ENCODE measurements around the gene LIAS.
"Not testable (repeated sequence)": the region's sequence is repeated elsewhere in the genome, so short reads cannot be mapped to it uniquely, and the experiment has no call there.

The LIAS gene

GRCh38 chr4:39452860-39453587 lies 5.8 kb upstream of the LIAS start:
- no peak for DNase-seq (ENCODE audit: extremely low read depth in 1 of 2, low read depth in 1 of 2)

GRCh38 chr4:39453738-39454137 lies 5.1 kb upstream of the LIAS start:
- DNase-seq (ENCODE audit: extremely low read depth in 1 of 2, low read depth in 1 of 2): no peak

GRCh38 chr4:39455486-39455885 lies 3.4 kb upstream of the LIAS start:
- DNase-seq (ENCODE audit: extremely low read depth in 1 of 2, low read depth in 1 of 2): no peak

DNA sequence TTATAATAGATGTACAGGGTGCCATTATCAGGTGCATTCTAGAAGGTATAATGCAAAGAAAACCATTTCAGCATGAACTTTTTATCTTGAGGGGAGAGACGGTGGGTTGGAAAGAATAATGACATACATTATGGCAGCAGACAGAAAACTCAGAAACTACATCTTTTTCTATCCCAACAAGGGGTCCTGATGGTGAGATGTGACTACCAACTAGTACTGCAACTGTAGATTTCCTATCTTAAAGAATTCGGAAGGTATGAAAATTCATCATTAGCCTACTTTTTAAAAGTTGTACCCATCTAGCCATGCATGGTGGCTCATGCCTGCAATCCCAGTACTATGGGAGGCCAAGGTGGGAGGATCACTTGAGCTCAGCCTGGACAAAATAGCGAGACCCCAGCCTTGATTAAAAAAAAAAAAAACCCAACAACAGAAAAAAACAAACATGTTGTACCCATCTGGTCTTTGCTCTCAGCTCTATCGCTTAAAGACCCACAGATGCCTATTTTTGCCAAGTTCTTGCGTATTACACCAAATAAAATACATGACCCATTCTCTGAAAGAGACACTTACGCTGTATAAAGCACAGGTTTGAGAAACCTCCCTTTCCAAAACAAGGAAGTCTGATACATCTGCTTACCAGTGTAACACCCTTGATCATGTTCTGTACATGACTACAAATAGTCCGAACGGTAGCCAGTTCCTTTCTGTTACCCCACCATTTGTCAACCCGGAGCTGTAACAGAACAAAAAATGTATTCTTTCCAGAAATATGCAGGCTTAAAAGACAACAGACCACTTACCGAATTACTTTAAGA lies 1.7 kb upstream of the LIAS start:
- DNase-seq (ENCODE audit: extremely low read depth in 1 of 2, low read depth in 1 of 2): no peak

- not testable (repeated sequence) for DNase-seq (ENCODE audit: extremely low read depth in 1 of 2, low read depth in 1 of 2)
Observed at GRCh38 chr4:39458161-39458504, 723 bp upstream of the LIAS start.

- DNase-seq (ENCODE audit: extremely low read depth in 1 of 2, low read depth in 1 of 2): no peak
Observed at GRCh38 chr4:39464886-39465501, 6.1 kb downstream of the LIAS start.

DNA sequence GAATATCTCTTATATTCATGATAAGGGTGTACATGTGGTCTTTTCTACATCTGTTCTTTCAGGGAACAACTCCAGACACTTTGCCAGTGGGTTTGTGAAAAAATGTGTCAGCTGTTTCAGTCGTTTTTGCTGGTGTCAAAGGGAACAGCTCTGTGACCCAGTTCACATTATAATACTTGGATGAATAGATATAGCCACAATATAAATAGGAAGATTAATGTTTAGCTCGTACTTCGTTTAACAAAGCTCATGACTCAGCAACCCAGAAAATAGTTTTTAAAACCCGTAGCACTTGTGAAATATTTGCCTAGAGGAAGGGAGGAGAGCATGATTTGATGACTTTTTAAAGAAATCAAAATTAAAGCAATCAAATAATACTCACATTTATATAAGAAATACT lies 7.9 kb downstream of the LIAS start:
- DNase-seq (ENCODE audit: extremely low read depth in 1 of 2, low read depth in 1 of 2): no peak

GRCh38 chr4:39467464-39467863 lies 8.6 kb downstream of the LIAS start:
- no peak for DNase-seq (ENCODE audit: extremely low read depth in 1 of 2, low read depth in 1 of 2)

GRCh38 chr4:39469429-39470077 lies 10.7 kb downstream of the LIAS start:
- no peak for DNase-seq (ENCODE audit: extremely low read depth in 1 of 2, low read depth in 1 of 2)

GRCh38 chr4:39470402-39470801 lies 11.5 kb downstream of the LIAS start:
- DNase-seq (ENCODE audit: extremely low read depth in 1 of 2, low read depth in 1 of 2): no peak

DNA sequence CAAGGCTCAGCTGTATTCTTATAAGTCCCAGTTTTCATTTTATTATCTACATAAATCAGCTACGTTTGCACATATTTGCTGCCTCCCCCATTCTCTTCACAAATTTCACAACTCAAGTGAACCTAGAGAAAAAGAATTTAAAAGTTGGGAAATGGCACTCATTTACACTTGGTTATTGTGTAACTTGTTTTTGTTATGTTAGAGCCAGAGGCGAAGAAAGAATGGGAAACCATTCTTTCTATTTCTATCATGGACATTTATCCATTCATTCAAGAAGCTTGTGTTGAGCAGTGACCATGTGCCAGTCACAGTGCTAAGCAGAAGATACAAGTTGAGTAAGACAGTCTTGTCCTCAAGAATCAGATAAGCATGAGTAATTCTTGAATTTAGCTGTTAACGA lies 13.5 kb downstream of the LIAS start:
- no peak for DNase-seq (ENCODE audit: extremely low read depth in 1 of 2, low read depth in 1 of 2)

DNA sequence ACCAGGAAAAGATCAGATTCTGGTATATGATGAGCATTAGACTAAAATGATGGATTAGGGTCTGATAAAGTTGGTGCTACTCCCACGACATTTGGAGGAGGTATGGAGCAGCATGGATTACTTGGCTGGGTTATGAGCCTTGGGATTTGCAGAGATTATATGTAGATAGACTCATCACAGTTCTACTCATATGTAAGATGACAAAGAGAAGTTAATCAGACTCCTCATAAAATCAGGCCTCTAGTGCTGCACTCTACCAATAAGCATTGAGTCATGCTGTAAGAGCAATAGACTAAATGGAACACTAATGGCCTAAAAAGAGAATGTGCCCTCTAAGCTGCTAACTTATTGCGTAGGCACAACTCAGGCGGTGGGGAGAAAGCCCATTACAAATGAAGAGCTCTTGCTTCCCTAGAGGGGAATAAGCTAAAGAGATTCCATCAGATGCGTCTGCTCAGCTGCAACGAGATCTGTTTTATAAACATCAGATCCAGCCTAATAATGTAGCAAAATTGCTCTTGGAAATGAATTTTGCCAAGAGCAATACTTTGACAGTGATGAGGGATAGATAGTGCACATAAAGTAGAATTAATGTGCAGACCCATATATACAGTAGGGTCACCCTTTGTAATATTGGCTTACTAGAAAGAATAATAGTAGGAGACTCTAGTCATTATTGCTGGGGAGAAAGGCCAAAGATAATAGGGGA lies 17.5 kb downstream of the LIAS start:
- DNase-seq (ENCODE audit: extremely low read depth in 1 of 2, low read depth in 1 of 2): no peak

- no peak for DNase-seq (ENCODE audit: extremely low read depth in 1 of 2, low read depth in 1 of 2)
Observed at GRCh38 chr4:39480251-39480650, 21.4 kb downstream of the LIAS start.

GRCh38 chr4:39480902-39481695 lies 22.2 kb downstream of the LIAS start:
- no peak for DNase-seq (ENCODE audit: extremely low read depth in 1 of 2, low read depth in 1 of 2)

- DNase-seq (ENCODE audit: extremely low read depth in 1 of 2, low read depth in 1 of 2): no peak
Observed at GRCh38 chr4:39484582-39485272, 25.9 kb downstream of the LIAS start.

DNA sequence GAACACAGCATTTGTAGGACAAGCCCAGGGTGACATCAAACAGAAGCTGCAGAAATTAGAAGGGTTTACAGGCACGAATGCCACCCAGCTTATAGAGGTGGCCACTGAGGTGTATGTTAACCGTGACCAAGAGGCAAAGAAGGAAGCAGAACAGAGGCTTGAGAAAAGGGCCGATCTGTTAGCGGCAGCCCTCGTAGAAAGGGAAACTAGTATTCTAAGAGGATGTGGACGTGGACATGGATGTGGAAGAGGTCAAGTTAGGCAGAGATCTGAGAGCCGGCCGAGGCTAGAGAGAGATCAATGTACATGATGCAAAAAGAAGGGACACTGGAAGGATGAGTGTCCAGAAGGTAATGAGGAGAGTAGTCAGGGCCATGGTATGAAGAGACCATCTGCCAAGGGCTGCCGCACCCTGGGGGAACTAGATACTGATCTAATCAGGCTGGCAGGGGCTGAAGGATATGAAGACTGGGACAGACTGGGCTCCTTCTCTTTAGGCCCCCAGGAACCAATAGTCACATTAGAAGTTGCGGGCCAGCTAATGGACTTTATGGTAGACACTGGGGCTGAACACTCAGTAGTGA lies 27.5 kb downstream of the LIAS start:
- no peak for DNase-seq (ENCODE audit: extremely low read depth in 1 of 2, low read depth in 1 of 2)

DNA sequence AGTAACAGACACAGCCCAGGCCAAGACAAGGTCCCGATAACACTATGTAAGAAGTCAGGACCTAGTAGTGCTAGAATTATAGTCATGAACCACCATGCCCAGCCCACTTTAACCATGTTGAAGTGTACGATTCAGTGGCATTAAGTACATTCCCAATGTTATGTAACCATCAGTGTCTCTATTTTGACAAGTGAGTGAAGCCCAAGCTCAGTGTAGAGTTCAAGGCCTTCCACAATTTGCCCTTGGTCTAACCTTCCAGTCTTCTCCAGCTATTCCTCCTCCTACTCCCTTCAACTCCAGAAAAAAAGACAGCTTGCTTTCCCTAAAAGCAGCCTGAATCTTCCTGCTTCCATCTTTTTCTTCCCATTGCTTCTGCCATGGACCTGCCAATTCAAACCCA lies 31.5 kb downstream of the LIAS start:
- DNase-seq (ENCODE audit: extremely low read depth in 1 of 2, low read depth in 1 of 2): no peak

- no peak for DNase-seq (ENCODE audit: extremely low read depth in 1 of 2, low read depth in 1 of 2)
Observed at GRCh38 chr4:39494354-39494753, 35.5 kb downstream of the LIAS start.
